Measurements from ENCODE around the gene COX19.

DNA sequence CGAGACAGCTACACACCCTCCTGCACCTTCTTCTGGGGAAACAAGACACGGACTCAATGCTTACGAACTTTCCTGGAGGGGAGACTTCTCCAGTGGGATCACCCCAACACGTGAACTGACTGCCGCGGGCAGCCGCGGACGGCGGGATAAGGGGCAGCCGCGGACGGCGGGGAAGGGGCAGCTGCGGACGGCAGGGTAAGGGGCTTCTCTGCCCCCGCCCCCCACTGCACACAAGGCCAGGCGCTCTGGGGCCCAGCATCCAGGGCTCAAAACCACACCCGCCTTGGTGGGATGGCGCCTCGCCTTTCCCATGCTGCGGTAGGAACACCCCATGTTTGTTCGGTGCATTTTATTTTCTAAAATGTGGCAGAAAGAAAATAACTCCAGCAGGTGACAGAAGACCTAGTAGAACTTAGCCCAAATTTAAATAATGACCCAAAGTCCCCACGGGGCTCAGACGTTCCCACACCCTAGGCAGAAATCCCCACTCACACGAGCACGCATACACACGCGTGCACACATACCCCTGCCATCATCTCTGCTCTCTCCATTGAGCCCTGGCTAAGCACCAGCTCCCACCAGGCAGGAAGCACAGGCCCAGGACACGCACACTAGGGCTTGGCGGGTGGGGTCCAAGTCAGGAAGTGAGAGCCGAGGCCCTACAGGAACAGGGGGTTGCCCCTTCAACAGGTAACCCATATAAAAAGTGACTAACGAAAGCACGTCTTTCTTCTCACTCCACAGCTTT lies 42.4 kb upstream of the COX19 start:
- TF ChIP-seq, protein P1, sequence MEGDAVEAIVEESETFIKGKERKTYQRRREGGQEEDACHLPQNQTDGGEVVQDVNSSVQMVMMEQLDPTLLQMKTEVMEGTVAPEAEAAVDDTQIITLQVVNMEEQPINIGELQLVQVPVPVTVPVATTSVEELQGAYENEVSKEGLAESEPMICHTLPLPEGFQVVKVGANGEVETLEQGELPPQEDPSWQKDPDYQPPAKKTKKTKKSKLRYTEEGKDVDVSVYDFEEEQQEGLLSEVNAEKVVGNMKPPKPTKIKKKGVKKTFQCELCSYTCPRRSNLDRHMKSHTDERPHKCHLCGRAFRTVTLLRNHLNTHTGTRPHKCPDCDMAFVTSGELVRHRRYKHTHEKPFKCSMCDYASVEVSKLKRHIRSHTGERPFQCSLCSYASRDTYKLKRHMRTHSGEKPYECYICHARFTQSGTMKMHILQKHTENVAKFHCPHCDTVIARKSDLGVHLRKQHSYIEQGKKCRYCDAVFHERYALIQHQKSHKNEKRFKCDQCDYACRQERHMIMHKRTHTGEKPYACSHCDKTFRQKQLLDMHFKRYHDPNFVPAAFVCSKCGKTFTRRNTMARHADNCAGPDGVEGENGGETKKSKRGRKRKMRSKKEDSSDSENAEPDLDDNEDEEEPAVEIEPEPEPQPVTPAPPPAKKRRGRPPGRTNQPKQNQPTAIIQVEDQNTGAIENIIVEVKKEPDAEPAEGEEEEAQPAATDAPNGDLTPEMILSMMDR (conservative IDR thresholded peaks at IDR 0.05) = no peak
- TF ChIP-seq ZFX (IDR thresholded peaks at IDR 0.05) = no peak

Data from C4-2B (cell line).